ENCODE results near the gene KIF6. TPM values are rescaled to one million over a fixed set of nuclear protein-coding genes. Genes with fewer than 3 reads are reported as not detected.

The KIF6 gene
- total RNA-seq, 2 experiments from 2014 or later: not detected

- ChIA-PET POLR2A (no interaction called here), CTCF (interaction anchor here (0.6 kb wide), 1 partner anchor 31 kb away, joined by 4 read pairs; no protein-coding TSS in a partner anchor)
- Mint-ChIP-seq H3K36me3 (ENCODE audit: low read depth) (no peaks in the 10 kb centered on the region), H3K4me3 (no peak overlapping the region), H3K27me3 (peaks cover 22% of the 10 kb centered on the region), H3K4me1 (peaks cover 20% of the 10 kb centered on the region), H3K9me3 (no peaks in the 10 kb centered on the region), H3K27ac (no peak overlapping the region)
- DNase-seq: no peak
These were observed 249.1 kb downstream of the KIF6 start for GRCh38 chr6:39476151-39476550.

- H3K27ac Mint-ChIP-seq: peak overlapping the region; percentile 77
- no peaks in the 10 kb centered on the region for H3K9me3 Mint-ChIP-seq
- peak; percentile 8 for DNase-seq
- POLR2A ChIA-PET: no interaction called here
- peaks cover 7% of the 10 kb centered on the region for H3K27me3 Mint-ChIP-seq
- H3K36me3 Mint-ChIP-seq (ENCODE audit: low read depth): no peaks in the 10 kb centered on the region
- CTCF ChIA-PET: interaction anchor here (0.5 kb wide), 1 partner anchor 928 kb away, joined by 3 read pairs; no protein-coding TSS in a partner anchor
- H3K4me3 Mint-ChIP-seq: no peak overlapping the region
- peaks cover 17% of the 10 kb centered on the region for H3K4me1 Mint-ChIP-seq
These were observed 253.1 kb downstream of the KIF6 start for GRCh38 chr6:39471954-39472659.

DNA sequence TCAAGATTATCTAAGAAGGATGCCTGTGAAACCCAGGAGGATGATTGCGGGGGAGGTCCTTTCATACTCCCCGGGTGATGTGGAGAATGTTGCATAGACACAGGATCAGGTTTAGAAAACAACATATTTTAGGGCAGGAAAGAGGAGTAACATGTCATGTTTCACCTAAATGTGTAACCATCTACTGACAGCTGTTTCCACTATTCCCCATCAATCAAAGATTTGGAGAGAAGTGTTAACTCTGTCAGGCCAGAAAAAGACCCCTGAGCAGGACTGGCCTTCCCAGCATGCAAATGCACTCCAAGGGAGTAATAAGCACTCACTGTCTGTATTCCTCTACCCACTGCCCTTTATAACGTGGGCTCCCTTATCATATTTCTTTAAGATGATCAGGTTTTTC is 254.7 kb downstream of the KIF6 start:
- DNase-seq: no peak
- ChIA-PET CTCF (no interaction called here), POLR2A (no interaction called here)
- H3K27ac Mint-ChIP-seq: no peak overlapping the region
- no peaks in the 10 kb centered on the region for H3K9me3 Mint-ChIP-seq
- peaks cover 17% of the 10 kb centered on the region for H3K4me1 Mint-ChIP-seq
- H3K4me3 Mint-ChIP-seq: no peak overlapping the region
- no peaks in the 10 kb centered on the region for H3K36me3 Mint-ChIP-seq (ENCODE audit: low read depth)
- peaks cover 15% of the 10 kb centered on the region for H3K27me3 Mint-ChIP-seq

GRCh38 chr6:39468385-39468784 is 256.8 kb downstream of the KIF6 start:
- Mint-ChIP-seq H3K4me1 (peaks cover 14% of the 10 kb centered on the region), H3K9me3 (no peaks in the 10 kb centered on the region), H3K36me3 (ENCODE audit: low read depth) (no peaks in the 10 kb centered on the region), H3K27me3 (peaks cover 18% of the 10 kb centered on the region), H3K27ac (no peak overlapping the region), H3K4me3 (no peak overlapping the region)
- DNase-seq: no peak
- ChIA-PET POLR2A (no interaction called here), CTCF (no interaction called here)

- CTCF ChIA-PET: no interaction called here
- peaks cover 22% of the 10 kb centered on the region for H3K27me3 Mint-ChIP-seq
- no peaks in the 10 kb centered on the region for H3K9me3 Mint-ChIP-seq
- DNase-seq: no peak
- POLR2A ChIA-PET: no interaction called here
- no peaks in the 10 kb centered on the region for H3K36me3 Mint-ChIP-seq (ENCODE audit: low read depth)
- H3K4me3 Mint-ChIP-seq: no peak overlapping the region
- peaks cover under 1% of the 10 kb centered on the region for H3K4me1 Mint-ChIP-seq
- no peak overlapping the region for H3K27ac Mint-ChIP-seq
These were observed 258.6 kb downstream of the KIF6 start for GRCh38 chr6:39466631-39467030.

- Mint-ChIP-seq H3K27ac (no peak overlapping the region), H3K9me3 (no peaks in the 10 kb centered on the region), H3K36me3 (ENCODE audit: low read depth) (no peaks in the 10 kb centered on the region), H3K4me3 (no peak overlapping the region), H3K4me1 (no peaks in the 10 kb centered on the region), H3K27me3 (peaks cover 24% of the 10 kb centered on the region)
- CTCF ChIA-PET: no interaction called here
- POLR2A ChIA-PET: no interaction called here
- no peak for DNase-seq
These were observed 259.7 kb downstream of the KIF6 start for GRCh38 chr6:39465539-39465938.

GRCh38 chr6:39464067-39464466 is 261.1 kb downstream of the KIF6 start:
- CTCF ChIA-PET: no interaction called here
- no peak overlapping the region for H3K27ac Mint-ChIP-seq
- H3K4me1 Mint-ChIP-seq: no peaks in the 10 kb centered on the region

DNA sequence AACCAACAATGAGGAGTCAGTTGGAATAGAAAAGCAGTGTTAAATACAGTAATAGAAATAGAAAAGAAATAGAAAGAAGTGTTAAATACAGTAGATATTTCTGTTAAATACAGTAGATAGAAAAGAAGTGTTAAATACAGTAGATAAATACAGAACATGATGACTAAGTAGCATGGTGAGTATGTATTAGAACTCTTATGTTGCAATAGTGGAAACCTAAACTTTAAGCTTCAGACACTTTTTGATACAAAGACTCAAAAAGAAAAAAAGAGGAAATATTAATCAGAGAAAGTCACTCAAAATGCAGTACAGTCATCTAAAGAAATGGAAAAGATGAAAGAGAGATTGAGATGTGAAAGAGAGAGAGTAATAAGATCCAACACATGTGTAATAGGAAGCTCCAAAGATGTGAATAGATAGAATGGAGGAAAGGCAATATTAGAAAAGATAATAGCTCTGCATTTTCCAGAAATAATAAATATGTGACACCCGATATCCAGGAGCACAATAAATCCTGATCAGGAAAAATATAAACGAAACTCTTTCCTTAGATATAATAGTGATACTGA is 271.2 kb downstream of the KIF6 start:
- H3K36me3 Mint-ChIP-seq (ENCODE audit: low read depth): peaks cover 2% of the 10 kb centered on the region
- ChIA-PET CTCF (no interaction called here), POLR2A (no interaction called here)
- DNase-seq: no peak
- H3K4me3 Mint-ChIP-seq: no peak overlapping the region
- H3K27me3 Mint-ChIP-seq: peaks cover 1% of the 10 kb centered on the region
- H3K9me3 Mint-ChIP-seq: peaks cover 5% of the 10 kb centered on the region
- no peak overlapping the region for H3K27ac Mint-ChIP-seq
- H3K4me1 Mint-ChIP-seq: no peaks in the 10 kb centered on the region

More at GRCh38 chr6:39464067-39464466, 261.1 kb downstream of the KIF6 start:
- Mint-ChIP-seq H3K27me3 (peaks cover 22% of the 10 kb centered on the region), H3K4me3 (no peak overlapping the region), H3K9me3 (no peaks in the 10 kb centered on the region), H3K36me3 (ENCODE audit: low read depth) (no peaks in the 10 kb centered on the region)
- no peak for DNase-seq
- POLR2A ChIA-PET: no interaction called here

DNA sequence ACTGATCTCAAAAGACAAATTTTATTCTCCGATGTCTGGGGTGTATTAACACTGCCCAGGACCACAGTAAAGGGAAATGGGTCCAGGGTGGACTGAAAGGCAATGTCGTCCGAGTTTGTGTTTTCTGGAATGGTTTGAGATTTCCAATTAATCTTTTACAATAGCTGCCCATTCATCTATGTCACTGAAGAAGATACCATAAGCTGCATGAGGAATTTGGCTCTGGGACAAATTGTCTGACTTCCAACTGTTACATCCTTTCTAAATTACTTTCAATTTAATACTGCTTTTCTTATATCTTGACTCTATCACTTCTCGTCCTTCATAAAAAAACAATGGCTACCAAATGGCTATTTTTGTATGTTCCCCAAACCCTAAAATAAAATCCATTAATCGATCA is 272.0 kb downstream of the KIF6 start:
- Mint-ChIP-seq H3K27me3 (peaks cover 4% of the 10 kb centered on the region), H3K4me3 (no peak overlapping the region), H3K36me3 (ENCODE audit: low read depth) (peaks cover 2% of the 10 kb centered on the region), H3K9me3 (peaks cover 5% of the 10 kb centered on the region), H3K4me1 (no peaks in the 10 kb centered on the region), H3K27ac (no peak overlapping the region)
- ChIA-PET POLR2A (no interaction called here), CTCF (no interaction called here)
- DNase-seq: no peak

DNA sequence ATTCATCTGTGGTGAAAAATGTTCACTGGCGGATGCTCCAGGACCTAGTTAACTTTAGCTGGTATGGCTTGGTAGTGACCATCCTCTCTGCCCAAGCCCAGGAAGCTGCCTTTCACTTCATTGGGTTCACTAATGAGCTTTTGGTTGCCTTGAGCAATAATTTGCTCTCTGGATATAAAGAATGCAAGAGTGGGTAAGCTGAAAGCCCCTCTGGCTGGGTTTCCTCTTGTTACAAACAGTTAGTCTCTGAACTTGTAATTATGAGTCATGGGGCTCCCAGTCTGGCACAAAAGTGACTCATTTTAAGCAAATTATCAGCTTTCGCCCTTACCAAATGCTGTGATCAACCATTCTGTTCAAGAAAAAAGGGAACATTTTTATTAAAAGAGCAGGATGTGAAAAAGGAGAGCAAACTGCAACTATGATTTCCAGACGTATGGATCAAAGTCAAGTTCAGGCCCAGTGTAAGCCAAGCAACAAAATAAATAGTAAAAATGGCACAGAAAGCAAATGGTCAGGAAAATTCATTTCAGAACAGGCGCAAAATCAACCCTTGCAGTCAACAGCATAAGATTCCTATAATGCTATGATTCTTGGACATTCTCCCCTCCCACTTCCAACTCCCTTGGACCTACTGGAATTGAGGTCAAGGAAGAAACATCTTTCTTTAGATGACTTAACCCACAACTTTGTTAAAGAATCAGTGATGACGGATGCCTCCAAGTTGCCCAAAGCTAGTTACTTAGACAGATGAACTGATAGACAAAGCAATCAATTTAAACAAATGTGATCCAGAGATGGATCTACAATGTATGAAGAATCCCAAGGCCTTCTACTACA is 272.7 kb downstream of the KIF6 start:
- H3K4me1 Mint-ChIP-seq: no peaks in the 10 kb centered on the region
- peaks cover 2% of the 10 kb centered on the region for H3K36me3 Mint-ChIP-seq (ENCODE audit: low read depth)
- H3K9me3 Mint-ChIP-seq: peaks cover 5% of the 10 kb centered on the region
- POLR2A ChIA-PET: no interaction called here
- no peak overlapping the region for H3K27ac Mint-ChIP-seq
- CTCF ChIA-PET: no interaction called here
- no peak for DNase-seq
- H3K27me3 Mint-ChIP-seq: peaks cover 4% of the 10 kb centered on the region
- no peak overlapping the region for H3K4me3 Mint-ChIP-seq

DNA sequence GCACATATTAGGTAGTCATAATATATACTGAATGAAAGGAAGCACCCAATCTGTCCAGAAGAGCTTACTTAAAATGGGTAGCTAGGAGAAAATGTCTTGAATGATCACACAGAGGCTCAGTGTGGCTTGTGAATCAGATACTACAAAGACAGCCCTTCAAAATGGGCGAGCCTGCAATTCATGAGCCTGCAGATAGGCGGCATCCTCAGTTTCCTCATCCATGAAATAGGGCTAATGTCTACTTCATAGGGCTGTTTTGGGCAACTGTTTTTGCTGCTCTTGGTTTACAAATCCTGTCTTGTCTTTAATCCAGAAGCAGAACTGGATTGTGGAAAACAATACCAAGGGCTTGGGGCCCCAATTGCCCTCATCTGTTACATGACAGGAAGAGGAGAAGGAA is 273.4 kb downstream of the KIF6 start:
- H3K4me1 Mint-ChIP-seq: no peaks in the 10 kb centered on the region
- H3K27ac Mint-ChIP-seq: no peak overlapping the region
- no peak for DNase-seq
- H3K36me3 Mint-ChIP-seq (ENCODE audit: low read depth): peaks cover 2% of the 10 kb centered on the region
- no peak overlapping the region for H3K4me3 Mint-ChIP-seq
- CTCF ChIA-PET: no interaction called here
- peaks cover 4% of the 10 kb centered on the region for H3K27me3 Mint-ChIP-seq
- POLR2A ChIA-PET: no interaction called here
- H3K9me3 Mint-ChIP-seq: peaks cover 5% of the 10 kb centered on the region

- Mint-ChIP-seq H3K27ac (no peak overlapping the region), H3K36me3 (ENCODE audit: low read depth) (peaks cover under 1% of the 10 kb centered on the region), H3K4me1 (no peaks in the 10 kb centered on the region), H3K9me3 (peaks cover 1% of the 10 kb centered on the region), H3K4me3 (no peak overlapping the region), H3K27me3 (peaks cover 4% of the 10 kb centered on the region)
- CTCF ChIA-PET: no interaction called here
- POLR2A ChIA-PET: no interaction called here
- DNase-seq: no peak
These were observed 276.2 kb downstream of the KIF6 start for GRCh38 chr6:39449022-39449421.

GRCh38 chr6:39446909-39447308 is 278.3 kb downstream of the KIF6 start:
- Mint-ChIP-seq H3K27me3 (peaks cover 2% of the 10 kb centered on the region), H3K36me3 (ENCODE audit: low read depth) (no peaks in the 10 kb centered on the region), H3K9me3 (no peaks in the 10 kb centered on the region), H3K4me1 (no peaks in the 10 kb centered on the region), H3K27ac (no peak overlapping the region), H3K4me3 (no peak overlapping the region)
- CTCF ChIA-PET: no interaction called here
- POLR2A ChIA-PET: no interaction called here
- DNase-seq: no peak

Measured in activated CD4-positive, alpha-beta T cell treated with anti-CD3 and anti-CD28 coated beads, Interleukin-2, amount 10 ng/mL, durations not matched to agents 7 days and 5 days (primary cell).